CD4-positive, alpha-beta T cell treated with Interleukin-12 subunit alpha and Interleukin-12 subunit beta, for 1 hour (primary cell): ENCODE data around the gene MYPN.
"Not testable (repeated sequence)": the region's sequence is repeated elsewhere in the genome, so short reads cannot be mapped to it uniquely, and the experiment has no call there.

Experiments used
- DNase-seq: peaks from one replicate; pipeline ENCODE4 v3.0.0-alpha.2; 2020

The MYPN gene

GRCh38 chr10:68109331-68109730, at the start of gene MYPN:
Gene MYPN (plus strand): TSS chr10:68109488. CDS start chr10:68121439, 11,951 bp downstream.
- no peak for DNase-seq

- no peak for DNase-seq
Observed at GRCh38 chr10:68067029-68067428, 42.3 kb upstream of the MYPN start.

- no peak for DNase-seq
Observed at GRCh38 chr10:68067508-68067907, 41.8 kb upstream of the MYPN start.

GRCh38 chr10:68073631-68074030, 35.7 kb upstream of the MYPN start:
- no peak for DNase-seq

GRCh38 chr10:68074031-68074774, 35.1 kb upstream of the MYPN start:
- DNase-seq, result peak; percentile 4

GRCh38 chr10:68074775-68075549, 34.3 kb upstream of the MYPN start, which contains the start of gene HERC4:
Gene HERC4 (minus strand): TSS chr10:68075283. CDS start chr10:68073108, 2,175 bp downstream.
- DNase-seq, result peak; percentile 93

GRCh38 chr10:68075550-68076004, 33.7 kb upstream of the MYPN start:
- DNase-seq, result no peak

GRCh38 chr10:68076081-68076480, 33.2 kb upstream of the MYPN start:
- not testable (repeated sequence) for DNase-seq

- no peak for DNase-seq
Observed at GRCh38 chr10:68077026-68077425, 32.3 kb upstream of the MYPN start.

GRCh38 chr10:68079434-68079833, 29.9 kb upstream of the MYPN start:
- no peak for DNase-seq

GRCh38 chr10:68080853-68081431, 28.3 kb upstream of the MYPN start:
- DNase-seq, result no peak

- DNase-seq, result no peak
Observed at GRCh38 chr10:68081916-68082315, 27.4 kb upstream of the MYPN start.

GRCh38 chr10:68082872-68083271, 26.4 kb upstream of the MYPN start:
- no peak for DNase-seq

GRCh38 chr10:68083953-68084352, 25.3 kb upstream of the MYPN start:
- no peak for DNase-seq

- DNase-seq, result no peak
Observed at GRCh38 chr10:68084469-68084868, 24.8 kb upstream of the MYPN start.

GRCh38 chr10:68086011-68086410, 23.3 kb upstream of the MYPN start:
- DNase-seq, result no peak

- no peak for DNase-seq
Observed at GRCh38 chr10:68086910-68087684, 22.2 kb upstream of the MYPN start.

- no peak for DNase-seq
Observed at GRCh38 chr10:68087685-68088401, 21.4 kb upstream of the MYPN start.

GRCh38 chr10:68088740-68089139, 20.5 kb upstream of the MYPN start:
- no peak for DNase-seq

GRCh38 chr10:68090586-68090985, 18.7 kb upstream of the MYPN start:
- no peak for DNase-seq

- DNase-seq, result no peak
Observed at GRCh38 chr10:68092512-68092911, 16.8 kb upstream of the MYPN start.

- no peak for DNase-seq
Observed at GRCh38 chr10:68095153-68095552, 14.1 kb upstream of the MYPN start.
